HepG2 (cell line): ENCODE results near the gene BCAS3. TPM values are rescaled to one million over a fixed set of nuclear protein-coding genes. Genes with fewer than 3 reads are reported as not detected.

Source experiments
- ATAC-seq: fragments of 200-7000 bp; cut with Tn5 transposase; 3 replicates; pipeline ENCODE4 v1.9.1; 2020; ENCODE audit warnings: mild to moderate bottlenecking, moderate library complexity
- BruUV-seq: library from RNA; stranded (reverse); fragments of 400-500 nt; replicated peaks from 2 replicates; lab custom pipeline; 2021; lab: Mats Ljungman, UMichigan
- CTCF ChIA-PET: fragments of 300-600 bp; formaldehyde crosslinking; extraction: SDS; loops from one replicate; lab custom pipeline; 2021; ENCODE audit warnings: low total read pairs, inconsistent platforms, low intra/inter-chr PET ratio; lab: Yijun Ruan, JAX
- POLR2A ChIA-PET: fragments of 350-600 bp; sonication (Branson Sonifier 250); formaldehyde crosslinking; loops from one replicate; lab custom pipeline; 2020; ENCODE audit warnings: antibody characterized with exemption, inconsistent platforms; lab: Yijun Ruan, JAX
- DNase-seq: peaks from one replicate; pipeline ENCODE4 v3.0.0-alpha.2; 2015; ENCODE audit warnings: low spot score
- FAIRE-seq: peaks from 3 replicates; lab custom pipeline; 2011; peaks lifted over from hg19 to GRCh38; lab: Jason Lieb, UNC
- H2AFZ ChIP-seq: one replicate; pipeline ENCODE4 v1.6.1; 2011; ENCODE audit warnings: low read length, inconsistent platforms
- H3K27ac ChIP-seq: fragments of 300-600 bp; 3 replicates; pipeline ENCODE4 v1.8.0; 2011; ENCODE audit warnings: mixed run types, mild to moderate bottlenecking, mixed read lengths, low read length, inconsistent platforms; ENCODE audit not compliant: insufficient read depth; ENCODE audit errors: extremely low read length
- H3K27me3 ChIP-seq, 2 experiments: fragments of 200-600 bp in 1 of 2; 2 replicates in 1 of 2; 3 replicates in 1 of 2; pipeline versions ENCODE4 v1.6.0 to v1.8.0; 2011; ENCODE audit warnings: low read length in 2 of 2, mild to moderate bottlenecking in 2 of 2, moderate library complexity in 2 of 2, inconsistent platforms in 1 of 2; ENCODE audit not compliant: insufficient read depth in 2 of 2, control insufficient read depth in 1 of 2
- H3K36me3 ChIP-seq, 2 experiments: fragments of 200-600 bp in 1 of 2; replicated peaks in 1 of 2; 2 replicates in 1 of 2; 3 replicates in 1 of 2; pipeline versions ENCODE4 v1.5.1 to v1.8.0; 2011; ENCODE audit warnings: low read length in 2 of 2, inconsistent platforms in 1 of 2; ENCODE audit not compliant: insufficient read depth in 2 of 2, control insufficient read depth in 1 of 2
- H3K4me1 ChIP-seq: 2 replicates; pipeline ENCODE4 v1.5.1; 2012; ENCODE audit warnings: low read length, inconsistent platforms; ENCODE audit not compliant: insufficient read depth
- H3K4me2 ChIP-seq: 2 replicates; pipeline ENCODE4 v1.6.0; 2011; ENCODE audit warnings: low read depth, low read length, inconsistent platforms
- H3K4me3 ChIP-seq, 3 experiments: fragments of 200-600 bp in 1 of 3; sonication (generic), shearing (Covaris generic) in 1 of 3; replicated peaks in 1 of 3; 2 replicates each; pipeline ENCODE4 v1.5.1; 2011 to 2016; ENCODE audit warnings: low read length in 3 of 3, inconsistent platforms in 2 of 3, low read depth in 2 of 3, mild to moderate bottlenecking in 2 of 3, control low read depth in 1 of 3, mixed read lengths in 1 of 3; ENCODE audit not compliant: insufficient read depth in 1 of 3
- H3K79me2 ChIP-seq: one replicate; pipeline ENCODE4 v1.6.1; 2011; ENCODE audit warnings: low read length, inconsistent platforms; ENCODE audit not compliant: insufficient read depth
- H3K9ac ChIP-seq: 2 replicates; pipeline ENCODE4 v1.6.0; 2011; ENCODE audit warnings: mild to moderate bottlenecking, low read depth, low read length, inconsistent platforms; ENCODE audit not compliant: insufficient read depth
- H3K9me3 ChIP-seq: 2 replicates; pipeline ENCODE4 v1.5.1; 2012; ENCODE audit warnings: mild to moderate bottlenecking, low read length
- H4K20me1 ChIP-seq: 2 replicates; pipeline ENCODE4 v1.6.0; 2011; ENCODE audit warnings: inconsistent platforms, mild to moderate bottlenecking, low read length, moderate library complexity; ENCODE audit not compliant: insufficient read depth
- ARID3A ChIP-seq: IDR thresholded peaks from 2 replicates; pipeline ENCODE4 v1.6.1; 2012; ENCODE audit warnings: low read depth, low read length, improper control_type of control experiment
- ATF7 ChIP-seq, 2 experiments: fragments of 450-650 bp in 1 of 2; sonication (generic) in 1 of 2; formaldehyde crosslinking in 1 of 2; IDR thresholded peaks; 2 replicates each; pipeline versions ENCODE4 v1.4.0 to v1.6.1; 2016 to 2020; ENCODE audit warnings: antibody characterized with exemption in 1 of 2, mild to moderate bottlenecking in 1 of 2, missing genetic modification reagents in 1 of 2
- CREB1 ChIP-seq, 2 experiments: fragments of 450-650 bp in 1 of 2; IDR thresholded peaks; 2 replicates each; pipeline ENCODE4 v1.6.1; 2016 to 2017; ENCODE audit warnings: control low read depth in 1 of 2, mild to moderate bottlenecking in 1 of 2, missing compliant biosample characterization in 1 of 2, missing genetic modification characterization in 1 of 2
- KDM6A ChIP-seq: IDR thresholded peaks from 2 replicates; pipeline ENCODE4 v1.6.1; 2016; ENCODE audit warnings: low read depth
- MYC ChIP-seq: sonication (generic); formaldehyde crosslinking; IDR thresholded peaks from 2 replicates; pipeline ENCODE4 v1.9.0; 2021; ENCODE audit warnings: missing genetic modification reagents, borderline replicate concordance
- SMAD1 ChIP-seq: sonication (generic); formaldehyde crosslinking; IDR thresholded peaks from 2 replicates; pipeline ENCODE4 v1.4.0; 2020; ENCODE audit warnings: missing genetic modification reagents, low read depth, mild to moderate bottlenecking, borderline replicate concordance
- ZNF577 ChIP-seq: sonication (generic); formaldehyde crosslinking; IDR thresholded peaks from 2 replicates; pipeline ENCODE4 v1.4.0; 2020; ENCODE audit warnings: mild to moderate bottlenecking, low read depth, missing genetic modification reagents, borderline replicate concordance
- WGBS: methylation state at CpG from one replicate; pipeline ENCODE4 v1.1.6; 2017; ENCODE audit warnings: low lambda C conversion rate; 5-methylcytosine and 5-hydroxymethylcytosine counted together
- in situ Hi-C: cut with HindIII; loops from 2 replicates; pipeline ENCODE4 v1.10.0; 2017; ENCODE audit warnings: low pct_unique_long_range_greater_than_20kb; ENCODE audit not compliant: extremely low pct_ligation_motif_present
- intact Hi-C: fragments of 100-400 bp; cut with micrococcal nuclease; formaldehyde crosslinking; loops from one replicate; pipeline ENCODE4 v1.10.0; 2022; ENCODE audit not compliant: unreplicated experiment
- polyA plus RNA-seq, 8 experiments: library from polyadenylated mRNA; depleted of rRNA in 3 of 8; stranded (reverse) in 7 of 8; unstranded in 1 of 8; fragments of >200 nt; fragmentation: Illumina TruSeq in 4 of 8; extraction: Trizol in 4 of 8; gene quantifications; 2 replicates each; pipeline versions ENCODE4 v1.2.1 to v1.2.3, GENCODE V29; 2011 to 2016; ENCODE audit warnings: low read depth in 4 of 8, missing spikeins in 1 of 8, mixed read lengths in 1 of 8; ENCODE audit not compliant: insufficient read depth in 1 of 8
- total RNA-seq, 5 experiments: library from RNA; depleted of rRNA; stranded (reverse); fragments of >200 nt; fragmentation: Illumina TruSeq; extraction: Trizol; gene quantifications; 2 replicates each; pipeline ENCODE4 v1.2.3, GENCODE V29; 2016; ENCODE audit warnings: low read depth in 1 of 5

The BCAS3 gene
- total and polyA plus RNA-seq, 2 of the 13 experiments (the other 11 are each of a cell fraction or from before 2014, with no cell fraction given): 10.7 to 11.2 TPM

- in situ Hi-C loops: no loop called here
- CTCF ChIA-PET: no interaction called here
- H3K4me1 ChIP-seq: no peaks in the 10 kb centered on the region
- no peak overlapping the region for H3K9ac ChIP-seq
- intact Hi-C loops: no loop called here
- no peak overlapping the region for H3K27ac ChIP-seq
- H3K27me3 ChIP-seq: no peaks in the 10 kb centered on the region
- no peaks in the 10 kb centered on the region for H3K9me3 ChIP-seq
- 44% methylated on average over 3 of the region's 3 CpGs for WGBS
- FAIRE-seq (no peak), DNase-seq (no peak), ATAC-seq (no peak; the same call in 2 of the 3 replicates)
- no peaks in the 10 kb centered on the region for H4K20me1 ChIP-seq
- H3K36me3 ChIP-seq: no peaks in the 10 kb centered on the region
- BruUV-seq: no TSS peak
- no peak overlapping the region for H3K4me3 ChIP-seq
- H2AFZ ChIP-seq: no peak overlapping the region
- no peak for TF ChIP-seq MYC (CRISPR knock-in tag)
- peak; percentile 75 for TF ChIP-seq CREB1 (IDR thresholded peaks at IDR 0.05)
- TF ChIP-seq CREB1 (CRISPR knock-in tag; IDR thresholded peaks at IDR 0.05): no peak
- peak; percentile 71 for TF ChIP-seq ATF7 (IDR thresholded peaks at IDR 0.05)
- no peak for TF ChIP-seq ATF7 (CRISPR knock-in tag; IDR thresholded peaks at IDR 0.05)
- no peaks in the 10 kb centered on the region for H3K79me2 ChIP-seq
- no peak overlapping the region for H3K4me2 ChIP-seq
- POLR2A ChIA-PET: no interaction called here
Observed at GRCh38 chr17:61294777-61295176, 617.1 kb downstream of the BCAS3 start.

- peaks cover 2% of the 10 kb centered on the region; the same call in 1 of the 2 replicates for H3K4me1 ChIP-seq
- no peak overlapping the region for H3K4me2 ChIP-seq
- H3K4me3 ChIP-seq: no peak overlapping the region
- no TSS peak for BruUV-seq
- no peaks in the 10 kb centered on the region for H3K27me3 ChIP-seq
- ATAC-seq (no peak), FAIRE-seq (no peak), DNase-seq (no peak)
- H3K27ac ChIP-seq: no peak overlapping the region
- 53% methylated on average over 2 of the region's 2 CpGs for WGBS
- H3K9me3 ChIP-seq: no peaks in the 10 kb centered on the region
- intact Hi-C loops (no loop called here), in situ Hi-C loops (no loop called here)
- ChIA-PET POLR2A (no interaction called here), CTCF (no interaction called here)
- H2AFZ ChIP-seq: no peak overlapping the region
- H4K20me1 ChIP-seq: no peaks in the 10 kb centered on the region
- no peaks in the 10 kb centered on the region for H3K36me3 ChIP-seq
- no peaks in the 10 kb centered on the region for H3K79me2 ChIP-seq
- TF ChIP-seq ZNF577 (CRISPR knock-in tag): no peak
- no peak for TF ChIP-seq SMAD1 (CRISPR knock-in tag)
- no peak for TF ChIP-seq KDM6A (CRISPR knock-in tag)
- TF ChIP-seq ARID3A: no peak
- H3K9ac ChIP-seq: no peak overlapping the region
Observed at GRCh38 chr17:61296058-61296457, 618.4 kb downstream of the BCAS3 start.
